Spleen (tissue), 7 donors: ENCODE results near the gene SIPA1L3.

ENCODE experiments used
- POLR2A ChIP-seq, 3 donors: fragments of 450-650 bp; IDR thresholded peaks; one replicate each; pipeline ENCODE4 v1.5.1; 2017; ENCODE audit warnings: antibody characterized with exemption in 3 of 3, mild to moderate bottlenecking in 1 of 3
- TF ChIP-seq, protein P1 (sequence below), 11 experiments: fragments of 200-600 bp in 7 of 11; fragments of 450-650 bp in 4 of 11; sonication (generic) in 4 of 11; IDR thresholded peaks in 8 of 11; conservative IDR thresholded peaks in 3 of 11; 1 replicate in 7 of 11; 2 replicates in 4 of 11; pipeline versions ENCODE4 v1.4.0 to v1.8.0; 2016 to 2021; ENCODE audit warnings: antibody characterized with exemption in 11 of 11, inconsistent platforms in 4 of 11, mild to moderate bottlenecking in 1 of 11
- donor health status: DM: no; HTN: no; CAD: no; lungs with moderate emphysema.
- donor health status: DM: no; HTN: no; CAD: no.
- donor health status: DM: no; HTN: no; CAD: no.

DNA sequence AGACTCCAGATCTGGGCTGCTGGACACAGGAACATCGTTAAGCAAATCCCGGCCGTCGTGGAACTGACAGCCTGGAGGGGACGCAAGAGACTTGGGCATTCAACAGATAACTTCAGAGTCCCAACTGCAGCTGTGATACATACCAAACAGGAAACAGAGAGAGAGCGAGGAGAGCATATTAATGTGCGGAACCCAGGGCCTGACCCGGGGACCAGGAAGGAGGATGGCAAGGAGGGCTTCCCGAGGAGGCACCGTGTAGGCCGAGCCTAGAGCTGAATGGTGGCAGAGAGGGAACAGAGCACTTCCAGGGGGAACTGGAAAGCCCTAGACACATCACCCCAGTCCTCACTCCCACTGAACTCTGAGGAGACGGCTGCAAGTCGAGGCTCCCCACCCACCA, 68.1 kb downstream of the SIPA1L3 start:
- TF ChIP-seq, protein P1, sequence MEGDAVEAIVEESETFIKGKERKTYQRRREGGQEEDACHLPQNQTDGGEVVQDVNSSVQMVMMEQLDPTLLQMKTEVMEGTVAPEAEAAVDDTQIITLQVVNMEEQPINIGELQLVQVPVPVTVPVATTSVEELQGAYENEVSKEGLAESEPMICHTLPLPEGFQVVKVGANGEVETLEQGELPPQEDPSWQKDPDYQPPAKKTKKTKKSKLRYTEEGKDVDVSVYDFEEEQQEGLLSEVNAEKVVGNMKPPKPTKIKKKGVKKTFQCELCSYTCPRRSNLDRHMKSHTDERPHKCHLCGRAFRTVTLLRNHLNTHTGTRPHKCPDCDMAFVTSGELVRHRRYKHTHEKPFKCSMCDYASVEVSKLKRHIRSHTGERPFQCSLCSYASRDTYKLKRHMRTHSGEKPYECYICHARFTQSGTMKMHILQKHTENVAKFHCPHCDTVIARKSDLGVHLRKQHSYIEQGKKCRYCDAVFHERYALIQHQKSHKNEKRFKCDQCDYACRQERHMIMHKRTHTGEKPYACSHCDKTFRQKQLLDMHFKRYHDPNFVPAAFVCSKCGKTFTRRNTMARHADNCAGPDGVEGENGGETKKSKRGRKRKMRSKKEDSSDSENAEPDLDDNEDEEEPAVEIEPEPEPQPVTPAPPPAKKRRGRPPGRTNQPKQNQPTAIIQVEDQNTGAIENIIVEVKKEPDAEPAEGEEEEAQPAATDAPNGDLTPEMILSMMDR (IDR thresholded peaks at IDR 0.05 in 8 of 11, conservative IDR thresholded peaks at IDR 0.05 in 3 of 11) = no peak
- no peak for TF ChIP-seq POLR2A (IDR thresholded peaks at IDR 0.05)
